Activated CD8-positive, alpha-beta T cell treated with anti-CD3 and anti-CD28 coated beads for 36 hours (primary cell): ENCODE measurements around the gene ARMC8. TPM values are rescaled to one million over a fixed set of nuclear protein-coding genes. Genes with fewer than 3 reads are reported as not detected.

Experiments used
- ATAC-seq: fragments of 200-7000 bp; cut with Tn5 transposase; one replicate; pipeline ENCODE4 v1.10.0; 2021; ENCODE audit warnings: mild to moderate bottlenecking, moderate library complexity
- CTCF ChIA-PET: fragments of 350-600 bp; sonication (Branson Sonifier 250); formaldehyde crosslinking; loops from one replicate; lab custom pipeline; 2021; ENCODE audit warnings: antibody characterized with exemption; lab: Charles Lee
- POLR2A ChIA-PET: fragments of 350-600 bp; sonication (Branson Sonifier 250); formaldehyde crosslinking; loops from one replicate; lab custom pipeline; 2021; ENCODE audit warnings: antibody characterized with exemption; lab: Charles Lee
- DNase-seq: peaks from one replicate; pipeline ENCODE4 v3.0.0-alpha.2; 2020
- H3K27ac Mint-ChIP-seq: one replicate; pipeline ENCODE4 v1.8.0; 2021; ENCODE audit warnings: mild to moderate bottlenecking, mixed read lengths
- H3K27me3 Mint-ChIP-seq: one replicate; pipeline ENCODE4 v1.8.0; 2021; ENCODE audit warnings: mixed read lengths
- H3K36me3 Mint-ChIP-seq: one replicate; pipeline ENCODE4 v1.8.0; 2021; ENCODE audit warnings: low read depth, mixed read lengths
- H3K4me1 Mint-ChIP-seq: one replicate; pipeline ENCODE4 v1.8.0; 2021; ENCODE audit warnings: low read depth, mixed read lengths
- H3K4me3 Mint-ChIP-seq: one replicate; pipeline ENCODE4 v1.8.0; 2021; ENCODE audit warnings: mild to moderate bottlenecking, moderate library complexity, mixed read lengths
- H3K9me3 Mint-ChIP-seq: one replicate; pipeline ENCODE4 v1.8.0; 2021; ENCODE audit warnings: mixed read lengths
- CTCF ChIP-seq: fragments of 200-600 bp; IDR thresholded peaks from one replicate; pipeline ENCODE4 v1.8.0; 2022; ENCODE audit warnings: antibody characterized with exemption, mild to moderate bottlenecking
- intact Hi-C: fragments of 100-400 bp; cut with micrococcal nuclease; formaldehyde crosslinking; loops from one replicate; pipeline ENCODE4 v1.10.0; 2022
- total RNA-seq, 2 experiments: library from RNA; stranded (reverse); gene quantifications; one replicate each; pipeline ENCODE4 v1.2.3, GENCODE V29; 2021

The ARMC8 gene
- total RNA-seq, 2 experiments from 2014 or later = 48.1 to 51.4 TPM

GRCh38 chr3:138232705-138233364, 45.7 kb downstream of the ARMC8 start:
- H3K36me3 Mint-ChIP-seq = peaks cover 23% of the 10 kb centered on the region
- TF ChIP-seq CTCF = no peak
- intact Hi-C loops = loop anchor here (10.0 kb wide), 1 partner anchor 48 kb away; the partner anchor contains the start of gene ARMC8
- peaks cover 19% of the 10 kb centered on the region for H3K4me1 Mint-ChIP-seq
- no peak for DNase-seq
- POLR2A ChIA-PET = no interaction called here
- no peaks in the 10 kb centered on the region for H3K9me3 Mint-ChIP-seq
- no peak overlapping the region for H3K27ac Mint-ChIP-seq
- no peak for ATAC-seq
- H3K4me3 Mint-ChIP-seq = no peak overlapping the region
- no peaks in the 10 kb centered on the region for H3K27me3 Mint-ChIP-seq
- CTCF ChIA-PET = no interaction called here

GRCh38 chr3:138234401-138235179, 47.5 kb downstream of the ARMC8 start:
- Mint-ChIP-seq H3K27ac (peak overlapping the region; percentile 23), H3K4me3 (no peak overlapping the region), H3K4me1 (peaks cover 19% of the 10 kb centered on the region), H3K27me3 (no peaks in the 10 kb centered on the region), H3K36me3 (peaks cover 27% of the 10 kb centered on the region), H3K9me3 (no peaks in the 10 kb centered on the region)
- ATAC-seq (peak; percentile 74), DNase-seq (no peak)
- no peak for TF ChIP-seq CTCF
- POLR2A ChIA-PET = interaction anchor here (0.8 kb wide), 1 partner anchor 18 kb away, joined by 3 read pairs; no protein-coding TSS in a partner anchor
- intact Hi-C loops = loop anchor here (10.0 kb wide), 1 partner anchor 50 kb away; the partner anchor contains the start of gene ARMC8
- CTCF ChIA-PET = interaction anchor here (0.9 kb wide), 2 partner anchors 10 to 53 kb away, joined by 3 read pairs; no protein-coding TSS in a partner anchor

- H3K4me1 Mint-ChIP-seq = peaks cover 8% of the 10 kb centered on the region
- peaks cover 17% of the 10 kb centered on the region for H3K36me3 Mint-ChIP-seq
- DNase-seq (no peak), ATAC-seq (no peak)
- no peak for TF ChIP-seq CTCF
- no peaks in the 10 kb centered on the region for H3K27me3 Mint-ChIP-seq
- ChIA-PET CTCF (interaction anchor here (1.1 kb wide), 1 partner anchor 66 kb away, joined by 3 read pairs; no protein-coding TSS in a partner anchor), POLR2A (interaction anchor here (0.6 kb wide), 1 partner anchor 91 kb away, joined by 3 read pairs; no protein-coding TSS in a partner anchor)
- H3K27ac Mint-ChIP-seq = no peak overlapping the region
- intact Hi-C loops = loop anchor here (10.0 kb wide), 1 partner anchor 54 kb away; the partner anchor contains the start of gene ARMC8
- H3K4me3 Mint-ChIP-seq = no peak overlapping the region
- no peaks in the 10 kb centered on the region for H3K9me3 Mint-ChIP-seq
Observed at GRCh38 chr3:138238711-138239110, 51.6 kb downstream of the ARMC8 start.

- no peak for TF ChIP-seq CTCF
- ChIA-PET CTCF (no interaction called here), POLR2A (interaction anchor here (1.2 kb wide), 1 partner anchor 17 kb away, joined by 4 read pairs; no protein-coding TSS in a partner anchor)
- Mint-ChIP-seq H3K9me3 (no peaks in the 10 kb centered on the region), H3K4me3 (no peak overlapping the region), H3K27ac (no peak overlapping the region), H3K36me3 (peaks cover 26% of the 10 kb centered on the region), H3K27me3 (no peaks in the 10 kb centered on the region), H3K4me1 (no peaks in the 10 kb centered on the region)
- intact Hi-C loops = no loop called here
- DNase-seq = no peak
- ATAC-seq = no peak
Observed at GRCh38 chr3:138241061-138241460, 54.0 kb downstream of the ARMC8 start.
